NCI-H82 treated with DMSO at 0.1 percent for 48 hours (cell line): Measurements from ENCODE around the gene PIM1.
"Not testable (repeated sequence)": the region's sequence is repeated elsewhere in the genome, so short reads cannot be mapped to it uniquely, and the experiment has no call there.

Experiments used
- DNase-seq: peaks from one replicate; lab custom pipeline; 2025; ENCODE audit not compliant: unreplicated experiment; lab: John Stamatoyannopoulos, UW

The PIM1 gene

DNA sequence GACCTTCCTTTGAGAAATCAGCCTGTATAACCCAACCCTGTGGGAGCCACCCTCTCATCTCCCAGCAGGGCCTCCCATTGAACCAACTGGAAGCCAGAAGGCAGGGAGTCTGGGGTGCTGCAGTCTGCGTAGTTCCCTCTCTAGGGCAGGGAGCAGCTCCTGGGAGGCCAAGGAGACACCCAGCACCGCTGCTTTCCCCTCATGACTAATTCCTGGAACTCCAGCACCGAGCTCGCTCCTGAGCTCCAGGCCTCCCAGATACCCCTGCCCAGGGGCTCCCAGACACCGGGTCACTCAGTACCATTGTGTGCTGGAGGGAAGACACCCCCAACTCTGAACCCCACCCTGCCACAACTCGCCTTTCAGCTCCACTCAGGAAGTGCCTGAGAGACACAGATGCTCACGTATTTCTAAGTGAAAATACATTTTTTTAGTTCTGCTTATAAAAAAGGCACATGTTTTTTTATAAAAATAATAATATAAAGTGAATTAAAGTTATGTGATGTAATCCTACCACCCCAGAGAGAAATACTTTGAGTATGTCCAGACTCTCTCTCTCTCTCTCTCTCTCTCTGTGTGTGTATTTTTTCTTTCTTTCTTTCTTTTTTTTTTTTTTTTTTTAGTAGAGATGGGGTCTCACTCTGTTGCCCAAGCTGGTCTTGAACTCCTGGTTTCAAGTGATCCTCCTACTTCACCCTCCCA, 17.5 kb downstream of the PIM1 start:
- no peak for DNase-seq

DNA sequence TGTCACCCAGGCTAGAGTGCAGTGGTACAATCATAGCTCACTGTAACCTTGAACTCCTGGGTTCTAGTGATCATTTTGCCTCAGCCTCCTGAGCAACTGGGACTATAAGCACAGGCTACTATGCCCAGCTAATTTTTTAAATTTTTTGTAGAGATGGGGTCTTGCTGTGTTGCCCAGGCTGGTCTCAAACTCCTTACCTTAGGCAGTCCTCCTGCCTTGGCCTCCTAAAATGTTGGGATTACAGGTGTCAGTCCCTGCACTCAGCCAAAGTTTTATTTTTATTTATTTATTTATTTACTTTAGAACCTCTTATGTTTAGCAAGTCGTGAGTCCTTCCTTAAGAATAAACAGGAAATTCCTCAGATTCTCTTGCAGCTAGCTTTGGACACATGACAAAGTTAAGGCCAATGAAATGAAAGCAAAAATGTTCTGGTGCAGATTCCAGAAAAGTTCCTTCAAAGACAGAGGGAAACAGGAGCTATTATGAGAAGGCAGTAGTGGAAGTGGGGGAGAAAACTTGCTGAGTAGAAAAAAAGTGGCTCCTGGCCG, 19.1 kb downstream of the PIM1 start:
- no peak for DNase-seq

DNA sequence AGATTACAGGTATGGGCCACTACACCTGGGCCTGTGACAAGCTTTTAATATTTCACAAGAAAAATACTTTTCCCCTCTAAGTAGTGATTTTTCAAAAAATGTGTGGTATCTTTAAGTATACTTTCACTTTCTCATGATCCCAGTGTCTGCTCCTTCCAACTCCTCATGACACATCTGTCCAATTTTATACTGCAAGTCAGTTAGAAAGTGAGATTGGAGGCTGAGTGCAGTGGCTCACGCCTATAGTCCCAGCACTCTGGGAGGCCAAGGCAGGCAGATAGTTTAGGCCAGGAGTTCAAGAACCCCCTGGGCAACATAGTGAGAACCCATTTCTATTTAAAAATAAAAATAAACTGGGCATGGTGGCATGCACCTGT, 20.2 kb downstream of the PIM1 start:
- no peak for DNase-seq

DNA sequence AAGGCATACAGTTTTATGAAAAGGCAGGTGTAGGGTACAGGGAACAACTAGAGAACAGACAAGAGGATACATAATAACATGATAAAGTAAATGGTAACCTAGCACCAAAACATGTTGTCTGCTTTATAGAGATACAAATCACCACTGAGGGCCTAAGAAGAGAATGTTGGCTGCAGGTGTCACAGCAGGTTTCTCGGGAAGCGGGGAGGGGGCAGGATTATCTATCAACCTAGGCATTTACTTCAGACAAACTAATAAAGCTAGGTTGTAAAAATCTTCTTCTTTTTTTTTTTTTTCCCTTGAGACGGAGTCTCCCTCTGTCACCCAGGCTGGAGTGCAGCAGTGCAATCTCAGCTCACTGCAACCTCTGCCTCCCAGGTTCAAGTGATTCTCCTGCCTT, 22.7 kb downstream of the PIM1 start:
- no peak for DNase-seq

DNA sequence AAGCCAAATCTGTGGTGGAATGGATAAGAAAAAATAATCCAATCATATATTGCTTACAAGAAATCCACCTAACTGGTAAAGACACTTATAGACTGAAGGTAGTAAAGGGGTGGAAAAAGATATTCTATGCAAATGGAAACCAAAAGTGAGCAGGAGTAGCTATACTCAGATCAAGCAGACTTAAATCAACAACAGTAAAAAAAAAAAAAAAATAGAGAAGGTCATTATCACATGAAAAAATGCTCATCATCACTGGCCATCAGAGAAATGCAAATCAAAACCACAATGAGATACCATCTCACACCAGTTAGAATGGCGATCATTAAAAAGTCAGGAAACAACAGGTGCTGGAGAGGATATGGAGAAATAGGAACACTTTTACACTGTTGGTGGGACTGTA, 24.9 kb downstream of the PIM1 start:
- DNase-seq, result not testable (repeated sequence)

DNA sequence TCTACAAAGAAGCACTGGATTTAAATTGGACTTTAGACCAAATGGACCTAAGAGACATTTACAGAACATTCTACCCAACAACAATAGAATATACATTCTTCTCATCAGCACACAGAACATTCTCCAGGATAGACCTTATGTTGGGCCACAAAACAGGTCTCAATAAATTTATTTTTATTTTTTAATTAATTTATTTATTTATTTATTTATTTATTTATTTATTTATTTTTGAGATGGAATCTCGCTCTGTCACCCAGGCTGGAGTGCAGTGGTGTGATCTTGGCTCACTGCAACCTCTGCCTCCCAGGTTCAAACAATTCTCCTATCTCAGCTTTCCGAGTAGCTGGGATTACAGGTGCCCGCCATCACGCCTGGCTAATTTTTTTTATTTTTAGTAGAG, 26.5 kb downstream of the PIM1 start:
- not testable (repeated sequence) for DNase-seq

DNA sequence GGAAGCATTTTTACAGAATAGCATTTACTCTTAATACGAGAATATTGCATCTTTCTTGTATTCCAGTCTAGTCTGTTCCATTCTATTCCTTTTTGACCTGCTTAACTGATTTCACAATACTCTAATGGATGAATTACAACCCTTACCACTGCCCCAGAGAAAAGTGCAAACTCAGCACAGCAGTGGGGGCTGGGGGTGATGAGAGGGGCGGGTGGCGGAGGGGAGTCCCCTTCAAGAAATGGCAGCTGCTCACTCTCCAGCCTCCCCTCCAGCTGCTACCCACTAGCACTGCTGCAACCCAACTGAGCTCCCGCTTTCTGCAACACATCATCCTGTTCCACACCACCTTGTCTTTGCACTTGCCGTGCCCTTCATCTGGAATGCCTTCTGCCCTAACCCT, 30.1 kb downstream of the PIM1 start:
- DNase-seq, result no peak

DNA sequence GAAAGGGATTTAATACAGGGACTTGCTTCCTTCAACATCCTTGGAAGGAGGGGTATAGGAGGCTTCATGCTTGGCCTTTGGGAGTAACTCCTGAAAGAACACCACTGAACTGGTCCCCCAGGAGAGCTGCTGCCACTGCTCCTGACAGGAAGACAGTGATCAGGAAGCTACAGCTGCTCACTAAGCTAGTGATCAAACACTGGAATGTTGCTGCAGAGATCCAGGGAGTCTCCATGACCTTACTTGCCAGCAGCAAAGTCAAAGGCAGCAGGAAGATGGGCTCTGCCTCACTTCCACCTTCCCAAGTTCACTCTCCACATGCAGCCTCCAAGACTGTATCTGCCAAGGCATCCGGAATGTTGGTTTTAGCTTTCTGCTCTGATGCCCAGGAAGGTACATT, 31.8 kb downstream of the PIM1 start:
- DNase-seq, result no peak

DNA sequence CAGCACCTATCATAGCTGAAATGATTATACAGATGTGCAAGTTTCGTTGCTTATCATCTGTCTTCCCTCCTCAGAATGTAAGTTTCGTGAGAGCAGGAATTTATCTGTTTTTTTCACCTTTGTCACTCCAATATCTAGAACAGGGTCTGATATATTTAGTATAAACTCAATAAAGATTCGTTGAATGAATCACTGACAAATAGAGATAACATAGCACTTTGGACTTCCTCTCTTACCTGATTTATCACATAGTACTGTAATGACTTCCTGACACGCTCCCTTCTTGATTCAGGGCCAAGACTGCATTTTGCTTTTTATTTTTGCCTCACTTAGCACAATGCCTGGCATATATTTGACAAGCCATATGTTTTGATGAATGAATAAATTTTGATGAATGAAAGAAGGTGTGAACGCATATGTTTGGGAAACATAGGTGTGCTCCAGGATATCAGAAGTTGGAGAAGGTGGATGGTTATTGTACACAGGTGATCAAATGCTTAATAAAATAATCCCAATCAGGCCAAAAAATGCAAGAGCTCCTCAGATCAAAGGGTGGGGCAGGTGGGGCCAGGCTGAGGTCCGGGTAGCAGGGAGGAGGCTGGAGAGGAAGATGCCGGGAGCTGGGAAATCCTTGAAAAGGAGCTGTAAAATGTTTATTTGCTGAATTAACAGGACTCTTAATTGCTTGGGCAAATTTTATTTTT, 33.0 kb downstream of the PIM1 start:
- no peak for DNase-seq

DNA sequence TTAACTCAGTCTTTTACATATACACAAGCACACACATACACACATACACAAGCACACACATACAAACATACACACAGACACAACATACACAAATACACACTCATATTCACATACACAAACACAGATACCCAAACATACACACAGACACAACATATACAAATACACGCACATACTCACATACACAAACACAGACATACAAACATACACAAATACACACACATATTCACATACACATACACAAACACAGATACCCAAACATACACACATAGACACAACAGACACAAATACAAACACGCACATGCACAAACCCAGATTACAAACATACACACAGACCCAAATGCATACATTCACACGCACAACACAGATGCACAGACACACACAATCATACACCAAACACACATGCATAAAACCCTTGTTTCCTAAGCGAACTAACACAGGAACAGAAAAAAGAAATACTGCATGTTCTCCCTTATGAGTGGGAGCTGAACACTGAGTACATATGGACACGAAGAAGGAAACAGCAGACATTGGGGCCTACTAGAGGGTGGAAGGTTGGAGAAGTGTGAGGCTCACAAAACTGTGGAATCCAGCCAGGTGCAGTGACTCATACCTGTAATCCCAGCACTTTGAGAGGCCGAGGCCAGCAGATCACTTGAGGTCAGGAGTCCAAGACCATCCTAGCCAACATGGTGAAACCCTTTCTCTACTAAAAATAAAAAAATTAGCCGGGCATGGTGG, 34.2 kb downstream of the PIM1 start:
- DNase-seq, result no peak

DNA sequence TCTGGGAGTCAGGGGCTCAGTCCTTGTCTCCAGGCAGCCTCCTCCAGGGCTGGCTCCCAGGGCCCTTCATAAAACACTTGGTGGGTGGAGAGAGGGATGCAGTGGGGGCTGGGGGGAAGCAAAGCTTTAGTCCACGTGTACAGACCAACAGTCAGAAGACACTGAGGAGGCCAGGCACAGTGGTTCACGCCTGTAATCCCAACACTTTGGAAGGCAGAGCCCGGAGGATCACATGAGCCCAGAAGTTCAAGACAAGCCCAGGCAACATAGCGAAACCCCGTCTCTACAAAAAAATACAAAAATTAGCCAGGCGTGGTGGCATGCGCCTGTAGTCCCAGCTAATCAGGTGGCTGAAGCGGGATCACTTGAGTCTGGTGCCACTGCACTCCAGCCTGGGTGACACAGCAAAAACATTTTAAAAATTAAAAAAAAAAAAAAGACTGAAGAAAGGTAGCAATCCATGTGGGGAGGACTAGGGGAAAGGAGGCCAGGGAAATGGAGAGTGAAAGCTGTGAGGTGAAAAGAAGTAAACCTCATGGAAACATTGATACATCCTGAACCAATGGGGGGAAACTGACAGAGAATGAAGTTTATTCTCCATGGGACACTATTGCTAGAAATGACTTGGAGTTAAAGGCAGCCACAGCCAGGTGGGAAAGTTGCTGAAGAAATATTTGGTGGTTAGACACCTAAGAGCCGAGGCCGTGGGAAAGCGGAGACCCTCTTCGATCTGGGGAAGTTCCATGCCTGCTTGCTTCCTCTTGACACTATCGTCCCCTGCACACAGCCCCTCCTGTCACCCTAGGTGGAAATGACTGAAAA, 35.4 kb downstream of the PIM1 start:
- no peak for DNase-seq

DNA sequence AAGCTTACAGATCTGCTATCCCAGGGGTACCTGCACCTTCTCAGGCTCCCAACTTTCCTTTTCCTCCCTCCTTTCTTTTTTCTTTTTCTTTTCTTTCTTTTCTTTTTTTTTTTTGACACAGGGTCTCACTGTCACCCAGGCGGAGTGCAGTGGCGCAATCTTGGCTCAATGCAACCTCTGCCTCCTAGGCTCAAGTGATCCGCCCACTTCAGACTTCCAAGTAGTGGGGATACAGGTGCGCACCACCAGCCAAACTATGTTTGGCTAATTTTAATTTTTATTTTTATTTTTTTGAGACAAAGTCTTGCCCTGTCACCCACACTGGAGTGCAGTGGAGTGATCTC, 36.0 kb downstream of the PIM1 start:
- DNase-seq, result no peak

DNA sequence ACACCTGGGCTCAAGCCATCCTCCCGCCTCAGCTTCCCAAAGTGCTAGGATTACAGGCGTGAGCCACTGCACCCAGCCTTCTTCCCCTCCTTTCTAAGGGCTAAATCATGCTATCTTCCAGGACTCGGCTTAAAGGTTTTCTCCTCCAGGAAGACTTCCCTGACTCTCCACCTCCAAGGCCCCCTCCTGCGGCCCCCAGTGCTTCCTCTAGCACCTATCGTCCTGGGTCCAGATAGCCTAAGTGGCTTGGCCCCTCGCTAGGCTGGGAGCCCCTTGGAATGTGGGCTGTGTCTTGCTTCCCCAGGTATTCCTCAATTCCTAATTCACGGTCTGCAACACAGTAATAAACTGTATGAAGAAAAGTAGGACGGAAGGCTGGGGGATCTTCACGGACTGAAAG, 36.7 kb downstream of the PIM1 start:
- DNase-seq, result no peak

DNA sequence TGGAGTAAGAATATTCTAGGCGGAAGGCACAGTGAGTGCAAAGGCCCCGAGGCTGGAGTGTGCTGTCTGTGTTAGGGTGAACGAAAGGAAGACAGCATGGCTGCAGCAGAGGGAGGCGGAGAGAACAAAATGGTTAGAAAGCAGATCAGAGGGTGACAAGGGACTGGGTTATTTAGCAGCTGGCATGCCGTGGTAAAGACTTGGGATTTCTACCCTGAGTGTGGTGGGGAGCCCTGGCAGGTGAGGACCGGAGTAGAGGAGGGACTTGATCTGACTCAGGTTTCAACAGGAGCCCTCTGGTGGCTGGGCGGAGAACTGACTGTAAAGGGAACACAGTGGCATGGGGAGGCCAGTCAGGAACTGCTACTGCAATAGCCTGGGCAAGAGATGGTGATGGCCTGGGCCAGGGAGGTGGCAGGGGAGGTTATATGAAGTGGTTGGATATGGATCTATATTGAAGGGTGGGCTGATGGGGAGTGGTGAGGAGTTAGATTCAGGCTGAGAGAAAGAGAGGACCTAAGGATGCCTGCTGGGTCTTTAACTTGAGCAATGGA, 38.0 kb downstream of the PIM1 start:
- DNase-seq, result peak; percentile 59

DNA sequence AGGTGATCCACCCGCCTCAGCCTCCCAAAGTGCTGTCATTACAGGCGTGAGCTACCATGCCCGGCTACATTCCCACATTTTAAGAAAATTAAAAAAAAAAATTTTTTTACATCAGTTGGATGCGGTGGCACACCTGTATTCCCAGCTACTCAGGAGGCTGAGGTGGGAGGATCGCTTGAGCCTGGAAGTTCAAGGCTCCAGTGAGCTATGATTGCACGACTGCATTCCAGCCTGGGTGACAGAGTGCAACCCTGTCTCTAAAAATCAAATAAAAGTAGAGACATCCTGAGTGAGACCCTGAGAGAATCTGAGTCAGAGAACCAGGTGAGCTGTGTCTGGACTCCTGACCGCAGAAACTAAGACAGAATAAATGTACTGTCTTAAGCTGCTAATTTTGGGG, 38.8 kb downstream of the PIM1 start:
- DNase-seq, result no peak

DNA sequence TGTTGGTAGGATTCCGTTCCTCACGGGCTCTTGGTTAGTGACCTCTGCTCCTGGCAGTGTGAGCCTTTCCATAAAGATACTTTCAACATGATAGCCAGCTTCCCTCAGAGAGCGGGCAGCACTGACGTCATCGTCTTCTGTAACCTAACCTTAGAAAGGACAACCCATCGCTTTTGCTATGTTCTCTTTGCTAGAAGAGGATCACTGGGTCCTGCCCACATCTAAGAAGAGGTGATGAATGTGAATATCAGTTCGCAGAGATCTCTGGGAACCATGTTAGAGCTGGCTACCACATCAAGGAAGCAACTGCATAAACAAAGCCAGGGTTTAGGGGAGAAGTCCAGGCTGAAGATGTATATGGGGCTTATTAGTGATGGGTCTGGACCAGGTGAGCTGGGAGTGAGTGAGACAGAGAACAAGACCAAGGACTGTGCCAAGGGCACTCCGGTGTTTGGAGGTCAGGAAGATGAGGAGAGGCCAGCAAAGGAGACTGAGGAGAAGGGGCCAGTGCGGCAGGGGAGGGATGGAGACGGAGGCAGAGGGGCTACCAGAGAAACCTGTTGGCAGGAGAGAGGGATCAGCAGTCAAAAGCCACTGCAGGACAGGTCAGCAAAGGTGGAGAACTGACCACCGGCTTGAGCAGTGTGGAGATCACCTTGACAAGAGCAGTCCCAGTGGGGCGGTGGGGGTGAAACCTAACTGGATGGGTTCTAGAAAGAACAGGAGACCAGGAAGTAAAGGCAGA, 39.7 kb downstream of the PIM1 start:
- no peak for DNase-seq

DNA sequence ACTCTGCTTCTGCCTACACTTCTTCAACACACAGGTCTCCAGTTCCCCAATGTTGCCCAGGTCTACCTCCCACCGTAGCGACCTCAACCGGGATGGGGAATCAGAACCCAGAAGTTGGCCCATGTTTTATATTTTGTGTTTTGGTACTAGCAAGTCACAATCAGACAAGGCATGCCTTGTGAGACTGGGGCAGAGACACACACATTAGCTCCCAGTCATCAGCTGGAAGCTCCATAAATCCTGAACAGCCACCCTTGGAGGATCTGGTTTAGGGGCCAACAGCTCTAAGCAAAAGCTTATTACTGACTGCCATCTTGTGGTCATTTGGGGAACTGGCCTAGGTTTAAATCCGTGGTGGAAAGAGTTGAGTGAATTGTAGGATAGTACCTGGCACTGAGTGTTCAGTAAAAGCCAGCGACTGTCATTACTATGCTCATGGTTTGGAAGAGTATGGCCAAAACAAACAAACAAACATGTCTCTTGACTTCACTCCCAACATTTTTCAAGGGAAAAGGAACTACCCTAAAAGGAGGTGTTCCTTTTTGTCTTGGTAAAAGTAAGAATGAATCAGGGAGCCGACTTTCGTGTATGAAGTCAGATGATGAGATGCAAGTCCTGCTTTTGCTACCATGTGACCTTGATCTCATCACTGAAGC, 40.5 kb downstream of the PIM1 start:
- peak; percentile 75 for DNase-seq

DNA sequence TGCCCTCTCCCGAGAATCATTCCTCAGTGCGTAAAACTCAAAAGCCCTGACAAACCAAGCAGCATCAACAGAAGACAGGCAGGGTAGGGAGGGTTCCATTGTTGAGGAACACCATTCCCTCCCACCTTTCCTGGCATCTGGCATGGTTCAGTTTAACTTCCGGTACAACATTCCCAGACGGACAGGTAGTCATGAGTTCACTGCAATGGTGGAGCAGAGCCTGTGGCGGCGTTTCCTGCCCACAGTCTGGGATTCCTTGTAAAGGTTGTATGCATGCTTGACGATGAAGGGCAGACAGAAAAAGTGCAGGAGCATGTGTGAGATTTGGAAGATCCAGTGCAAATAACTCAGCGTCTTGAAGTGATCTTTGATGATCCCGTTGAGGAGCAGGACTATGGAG, 42.3 kb downstream of the PIM1 start:
- DNase-seq, result no peak

DNA sequence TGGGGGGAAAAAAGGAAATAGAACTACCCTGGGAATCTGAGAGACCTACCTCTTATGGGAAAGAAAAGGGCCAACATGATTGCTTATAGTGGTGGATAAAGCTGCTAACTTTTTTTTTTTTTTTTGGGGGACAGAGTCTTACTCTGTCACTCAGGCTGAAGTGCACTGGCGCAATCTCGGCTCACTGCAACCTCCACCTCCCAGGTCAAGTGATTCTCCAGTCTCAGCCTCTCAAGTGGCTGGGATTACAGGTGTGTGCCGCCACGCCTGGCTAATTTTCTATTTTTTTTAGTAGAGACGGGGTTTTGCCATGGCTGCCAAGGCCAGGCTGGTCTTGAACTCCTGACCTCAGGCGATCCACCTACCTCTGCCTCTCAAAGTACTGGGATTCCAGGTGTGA, 48.1 kb downstream of the PIM1 start:
- no peak for DNase-seq

DNA sequence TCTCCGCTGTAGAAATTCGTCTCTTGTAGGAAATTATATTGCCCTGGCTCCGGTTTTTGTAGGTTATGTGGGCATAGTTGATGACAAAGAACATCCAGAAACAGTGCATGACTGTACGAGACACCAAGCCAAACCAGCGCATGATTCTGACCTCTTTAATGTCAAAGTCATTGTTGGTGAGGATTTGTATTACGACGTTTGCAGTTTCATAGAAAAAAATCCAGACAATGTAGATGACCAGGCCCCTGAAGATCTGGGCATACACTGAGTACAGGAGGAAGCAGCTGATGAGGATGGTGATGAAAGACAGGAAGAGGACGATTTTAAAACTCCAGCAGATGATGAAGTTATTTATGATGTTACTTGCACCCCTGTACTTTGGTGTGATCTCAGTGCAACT, 48.6 kb downstream of the PIM1 start:
- no peak for DNase-seq
